GM23248 (cell line): ENCODE results near the gene HTT.

Source experiments
- EZH2 ChIP-seq: fragments of 200-600 bp; sonication (generic); IDR thresholded peaks from 2 replicates; pipeline ENCODE4 v1.6.1; 2018; ENCODE audit warnings: antibody characterized with exemption, mild to moderate bottlenecking; ENCODE audit not compliant: insufficient read depth, poor library complexity, severe bottlenecking
- EZH2phosphoT487 ChIP-seq: fragments of 200-600 bp; sonication (generic); IDR thresholded peaks from 2 replicates; pipeline ENCODE4 v1.6.1; 2018; ENCODE audit warnings: antibody characterized with exemption, moderate library complexity, mild to moderate bottlenecking, low read depth; ENCODE audit not compliant: insufficient read depth

DNA sequence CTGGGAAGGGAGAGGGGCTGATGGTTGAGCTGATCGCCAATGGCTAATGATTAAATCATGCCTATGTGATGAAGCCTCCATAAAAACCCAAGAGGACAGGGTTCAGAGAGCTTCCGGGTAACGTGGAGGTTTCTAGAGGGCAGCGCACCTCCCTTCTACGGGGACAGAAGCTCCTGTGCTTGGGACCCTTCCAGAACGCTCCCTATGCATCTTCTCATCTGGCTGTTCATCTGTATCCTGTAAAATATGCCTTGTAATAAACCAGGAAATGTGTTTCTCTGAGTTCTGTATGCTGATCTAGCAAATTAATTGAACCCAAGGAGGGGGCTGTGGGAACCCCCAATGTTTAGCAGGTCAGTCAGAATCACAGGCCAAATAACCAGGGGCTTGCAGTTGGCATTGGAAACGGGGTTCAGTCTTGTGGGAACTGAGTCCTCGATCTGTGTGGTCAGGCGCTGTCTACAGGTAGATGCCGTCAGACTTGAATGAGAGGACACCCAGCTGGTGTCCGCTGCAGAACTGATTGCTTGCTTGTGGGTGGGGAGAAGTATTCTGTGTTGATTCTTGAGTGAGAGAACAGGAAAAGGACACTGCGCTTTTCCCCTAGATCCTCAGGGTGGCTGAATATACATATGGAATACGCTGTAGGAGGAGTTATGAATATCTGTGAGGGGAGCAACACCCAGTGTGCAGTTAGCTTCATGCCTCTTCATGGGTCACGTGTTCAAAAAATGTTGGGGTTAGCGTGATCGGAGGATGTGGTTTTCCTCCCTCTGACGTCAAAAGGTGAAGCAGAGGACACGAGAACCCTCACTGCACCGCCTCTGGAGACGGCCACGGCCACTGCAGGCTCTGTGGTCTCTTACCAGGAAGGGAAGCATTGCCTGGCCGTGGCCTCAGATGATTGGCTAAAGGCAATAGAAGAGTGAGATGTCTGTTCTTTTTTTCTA, 29.3 kb upstream of the HTT start:
- no peak for TF ChIP-seq EZH2
- TF ChIP-seq EZH2phosphoT487 = no peak
